Heart left ventricle (tissue), 16 donors: Measurements from ENCODE around the gene VAMP2. TPM values are rescaled to one million over a fixed set of nuclear protein-coding genes. Genes with fewer than 3 reads are reported as not detected.

ENCODE experiments used
- ATAC-seq, 4 donors: fragments of 200-7000 bp; cut with Tn5 transposase; one replicate each; pipeline ENCODE4 v1.9.1; 2020 to 2022; ENCODE audit warnings: moderate library complexity in 4 of 4, mild to moderate bottlenecking in 3 of 4, moderate number of reproducible peaks in 1 of 4
- DNase-seq, 5 donors: peaks; one replicate each; pipeline ENCODE4 v3.0.0-alpha.2; 2020
- H3K27ac ChIP-seq, 12 donors: fragments of 200-600 bp; sonication (generic) in 4 of 12; one replicate each; pipeline versions ENCODE4 v1.5.0 to v1.8.0; 2016 to 2022; ENCODE audit warnings: mild to moderate bottlenecking in 2 of 12
- H3K27me3 ChIP-seq, 9 donors: fragments of 200-600 bp; sonication (generic) in 2 of 9; one replicate each; pipeline versions ENCODE4 v1.5.1 to v1.8.0; 2016 to 2022; ENCODE audit warnings: mild to moderate bottlenecking in 3 of 9
- H3K36me3 ChIP-seq, 9 donors: fragments of 200-600 bp; sonication (generic) in 2 of 9; one replicate each; pipeline versions ENCODE4 v1.5.0 to v1.8.0; 2018 to 2022; ENCODE audit warnings: mild to moderate bottlenecking in 2 of 9
- H3K4me1 ChIP-seq, 12 donors: fragments of 200-600 bp; sonication (generic) in 4 of 12; one replicate each; pipeline versions ENCODE4 v1.5.0 to v1.8.0; 2016 to 2022; ENCODE audit warnings: mild to moderate bottlenecking in 3 of 12
- H3K4me3 ChIP-seq, 12 donors: fragments of 200-600 bp; sonication (generic) in 4 of 12; one replicate each; pipeline versions ENCODE4 v1.5.0 to v1.8.0; 2017 to 2022; ENCODE audit warnings: mild to moderate bottlenecking in 9 of 12, moderate library complexity in 4 of 12
- H3K9me3 ChIP-seq, 12 donors: fragments of 200-600 bp; sonication (generic) in 4 of 12; one replicate each; pipeline versions ENCODE4 v1.5.0 to v1.8.0; 2016 to 2022; ENCODE audit warnings: mild to moderate bottlenecking in 1 of 12
- POLR2A ChIP-seq, 2 donors: fragments of 450-650 bp; IDR thresholded peaks; one replicate each; pipeline ENCODE4 v1.6.1; 2017; ENCODE audit warnings: antibody characterized with exemption in 2 of 2, mild to moderate bottlenecking in 2 of 2, moderate library complexity in 2 of 2
- WGBS, 4 donors: extraction: QIAGEN DNeasy Blood & Tissue Kit in 2 of 4; methylation state at CpG; one replicate each; pipeline versions ENCODE4 v1.1.5 to v1.1.7; 2013 to 2018; 5-methylcytosine and 5-hydroxymethylcytosine counted together
- intact Hi-C, 10 donors: fragments of 100-400 bp; cut with DNase I; formaldehyde crosslinking; loops; one replicate each; pipeline versions ENCODE4 v1.11.1 to v1.14.2; 2022
- polyA plus RNA-seq, 2 donors: library from polyadenylated mRNA; stranded (reverse); fragments of 200-250 nt; gene quantifications; one replicate each; pipeline ENCODE4 v1.2.3, GENCODE V29; 2013
- total RNA-seq, 9 donors: library from RNA; depleted of rRNA in 2 of 9; stranded (reverse); fragments of >200 nt in 2 of 9; fragmentation: NEBNext Ultra II Directional in 3 of 9; extraction: Animal tissue kit (Norgen Biotek cat#: 25700) in 3 of 9; gene quantifications; one replicate each; pipeline versions ENCODE4 v1.1.0 to v1.2.4, GENCODE V29; 2016 to 2023
- TF ChIP-seq, protein P1 (sequence below), 12 donors: fragments of 200-600 bp; sonication (generic) in 4 of 12; IDR thresholded peaks; one replicate each; pipeline versions ENCODE4 v1.5.0 to v1.8.0; 2018 to 2022; ENCODE audit warnings: antibody characterized with exemption in 12 of 12, mild to moderate bottlenecking in 5 of 12
- donor health status: ischemic (EF 13 %, LVEDD 7.1; RV severe dilation, severe dysfunction).
- donor health status: healthy with polysubstance abuse.
- donor health status: DM: no; HTN: yes; CAD: no.
- donor health status: DM: no; HTN: no; CAD: no.
- donor health status: ischemic (EF 25% LVEDD 6.9; RV normal size, moderate dysfunction).
- donor health status: ischemic (EF 25% LVEDD 5.7; RV mildly dilated, moderate dysfunction).
- donor health status: healthy.
- donor health status: DM: yes; HTN: yes; CAD: no.
- donor health status: ischemic (EF 35%, LVEDD 5.7; RV mildly dilated, moderate dysfunction).
- donor health status: nonischemic (EF 11% LVEDD 7.7; RV severe dilation, severe dysfunction).
- donor health status: DM: yes; HTN: yes; CAD: no.
- donor health status: PGD.
- donor health status: ischemic (EF 29% LVEDD 5.4; RV normal size, mild dysfunction).
- donor health status: nonischemic (EF 23%, LVEDD 6.1; RV moderate dilation, normal function).

Gene VAMP2
- total and polyA plus RNA-seq, 11 donors, result 21.5 to 67.2 (median 50.6) TPM

DNA sequence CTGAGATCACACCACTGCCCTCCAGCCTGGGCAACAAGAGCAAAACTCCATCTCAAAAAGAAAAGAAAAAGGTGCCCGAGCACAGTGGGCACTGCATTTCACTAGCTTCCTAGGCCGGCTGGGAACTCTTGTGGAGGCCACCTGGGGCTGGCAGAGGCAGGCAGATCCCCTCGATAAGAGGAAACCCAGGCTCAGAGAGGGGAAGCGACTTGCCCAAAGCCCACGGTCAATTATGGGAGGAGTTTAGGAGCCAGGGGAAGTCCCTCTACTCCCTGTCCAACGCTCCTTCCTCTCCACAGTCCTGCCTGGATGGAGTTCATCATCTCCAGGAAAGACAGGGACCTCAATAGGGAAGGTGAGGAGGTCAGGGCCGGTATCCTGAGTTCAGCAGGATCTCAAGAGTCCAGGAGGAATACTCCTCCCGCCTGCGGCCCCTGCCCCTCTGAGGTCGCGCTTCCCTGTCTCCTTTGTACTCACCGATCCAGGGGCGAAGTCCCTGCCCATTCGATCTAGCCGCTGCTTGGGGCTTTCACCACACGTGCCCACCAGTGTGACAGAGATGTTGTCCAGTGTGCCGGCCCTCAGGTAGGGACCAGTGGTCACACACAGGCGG, 45.3 kb downstream of the VAMP2 start:
- DNase-seq, result no peak
- Histone ChIP-seq H3K27ac (no peak overlapping the region), H3K36me3 (no peaks in the 10 kb centered on the region), H3K4me3 (peak overlapping the region in 11 of 12 donors; percentile 36 to 79 (median 65)), H3K9me3 (no peaks in the 10 kb centered on the region), H3K4me1 (peaks cover 7 to 46% (median 28%) of the 10 kb centered on the region in 12 donors), H3K27me3 (peaks cover under 1 to 56% (median 23%) of the 10 kb centered on the region in 9 donors)
- no peak for ATAC-seq
- WGBS, 4 donors, result 8 to 14% (median 10%) methylated on average over 16 to 18 of the region's 18 CpGs
- intact Hi-C loops, result loop anchor here in 3 of 10 donors (5.0 kb wide), 2 partner anchors 35 to 175 kb away; no protein-coding TSS in a partner anchor
- TF ChIP-seq POLR2A (IDR thresholded peaks at IDR 0.05), result no peak
- TF ChIP-seq, protein P1, sequence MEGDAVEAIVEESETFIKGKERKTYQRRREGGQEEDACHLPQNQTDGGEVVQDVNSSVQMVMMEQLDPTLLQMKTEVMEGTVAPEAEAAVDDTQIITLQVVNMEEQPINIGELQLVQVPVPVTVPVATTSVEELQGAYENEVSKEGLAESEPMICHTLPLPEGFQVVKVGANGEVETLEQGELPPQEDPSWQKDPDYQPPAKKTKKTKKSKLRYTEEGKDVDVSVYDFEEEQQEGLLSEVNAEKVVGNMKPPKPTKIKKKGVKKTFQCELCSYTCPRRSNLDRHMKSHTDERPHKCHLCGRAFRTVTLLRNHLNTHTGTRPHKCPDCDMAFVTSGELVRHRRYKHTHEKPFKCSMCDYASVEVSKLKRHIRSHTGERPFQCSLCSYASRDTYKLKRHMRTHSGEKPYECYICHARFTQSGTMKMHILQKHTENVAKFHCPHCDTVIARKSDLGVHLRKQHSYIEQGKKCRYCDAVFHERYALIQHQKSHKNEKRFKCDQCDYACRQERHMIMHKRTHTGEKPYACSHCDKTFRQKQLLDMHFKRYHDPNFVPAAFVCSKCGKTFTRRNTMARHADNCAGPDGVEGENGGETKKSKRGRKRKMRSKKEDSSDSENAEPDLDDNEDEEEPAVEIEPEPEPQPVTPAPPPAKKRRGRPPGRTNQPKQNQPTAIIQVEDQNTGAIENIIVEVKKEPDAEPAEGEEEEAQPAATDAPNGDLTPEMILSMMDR (IDR thresholded peaks at IDR 0.05), result no peak

DNA sequence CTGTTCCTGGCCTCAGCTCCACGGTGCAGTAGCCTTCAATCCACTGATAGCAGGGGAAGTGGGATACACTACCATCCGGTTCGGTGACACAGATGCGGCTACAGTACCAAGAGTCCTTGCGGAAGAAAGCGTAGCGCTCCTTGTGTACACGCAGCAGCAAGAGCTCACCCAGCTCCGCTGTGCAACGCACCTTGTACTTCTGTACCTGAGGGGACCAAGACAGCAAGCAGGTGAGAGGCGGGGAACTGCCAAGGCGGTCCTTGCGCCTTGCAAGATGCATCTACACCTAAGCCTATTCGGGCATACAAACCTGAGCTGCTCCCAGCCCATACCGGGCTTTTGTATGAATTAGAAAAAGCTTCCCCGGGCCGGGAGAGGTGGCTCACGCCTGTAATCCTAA, 46.0 kb downstream of the VAMP2 start:
- Histone ChIP-seq H3K4me3 (no peak overlapping the region), H3K36me3 (no peaks in the 10 kb centered on the region), H3K27ac (no peak overlapping the region), H3K4me1 (peaks cover 6 to 39% (median 26%) of the 10 kb centered on the region in 12 donors), H3K9me3 (no peaks in the 10 kb centered on the region), H3K27me3 (peaks cover 3 to 51% (median 27%) of the 10 kb centered on the region in 9 donors)
- TF ChIP-seq, protein P1 (IDR thresholded peaks at IDR 0.05), result no peak
- TF ChIP-seq POLR2A (IDR thresholded peaks at IDR 0.05), result no peak
- no peak for DNase-seq
- 47 to 64% (median 60%) methylated on average over 14 to 18 of the region's 18 CpGs for WGBS, 4 donors
- no peak for ATAC-seq
- intact Hi-C loops, result loop anchor here in 3 of 10 donors (5.0 kb wide), 2 partner anchors 34 to 176 kb away; no protein-coding TSS in a partner anchor

DNA sequence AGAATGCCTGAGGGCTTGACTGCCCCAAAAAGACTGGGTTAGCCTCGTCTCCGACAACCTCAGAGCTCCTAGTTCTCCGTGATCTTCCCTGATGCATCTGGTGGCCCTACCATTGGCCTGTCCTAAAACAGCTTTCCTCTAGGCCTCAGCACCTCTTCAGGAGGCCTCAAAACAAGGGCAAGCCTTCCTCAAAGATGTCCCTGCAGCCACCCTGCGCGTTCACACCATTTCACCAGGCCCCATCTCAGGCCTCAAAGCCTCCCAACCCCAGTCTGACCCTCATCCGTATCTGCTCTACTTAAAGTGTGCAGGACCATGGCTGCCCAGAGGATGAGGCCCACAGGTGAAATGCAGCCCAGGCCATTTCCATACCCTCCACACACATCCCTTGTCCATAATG, 51.8 kb downstream of the VAMP2 start:
- H3K4me3 ChIP-seq, result no peak overlapping the region
- 90 to 100% (median 93%) methylated on average over 6 of the region's 6 CpGs for WGBS, 4 donors
- no peak for DNase-seq
- no peak for ATAC-seq
- H3K27me3 ChIP-seq, result peaks cover 15 to 65% (median 50%) of the 10 kb centered on the region in 9 donors
- TF ChIP-seq, protein P1 (IDR thresholded peaks at IDR 0.05), result no peak
- no peak for TF ChIP-seq POLR2A (IDR thresholded peaks at IDR 0.05)
- no peak overlapping the region for H3K27ac ChIP-seq
- intact Hi-C loops, result loop anchor here in 2 of 10 donors (2.0 to 5.0 kb wide), 2 partner anchors 49 to 50 kb away; no protein-coding TSS in a partner anchor
- no peaks in the 10 kb centered on the region for H3K9me3 ChIP-seq
- H3K4me1 ChIP-seq, result peaks cover 0 to 17% (median 7%) of the 10 kb centered on the region in 12 donors
- no peaks in the 10 kb centered on the region for H3K36me3 ChIP-seq

DNA sequence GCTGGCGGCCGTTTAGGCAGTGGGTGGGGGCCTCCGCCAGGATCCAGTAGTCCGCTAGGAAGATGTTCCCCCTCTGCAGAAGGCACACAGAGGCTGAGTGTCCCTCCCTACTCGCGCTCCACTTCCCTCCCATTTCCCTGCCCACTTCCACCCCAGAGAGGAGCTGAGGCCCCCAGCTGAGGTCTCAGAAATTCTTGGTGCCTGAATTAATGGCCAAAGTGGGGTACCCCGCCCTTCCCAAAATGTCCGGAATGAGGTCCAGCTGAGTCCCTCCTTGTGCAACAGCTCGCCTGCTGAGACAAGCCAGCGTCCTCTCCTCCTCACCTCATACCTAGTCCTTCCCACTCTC, 52.3 kb downstream of the VAMP2 start:
- WGBS, 4 donors, result 25 to 51% (median 31%) methylated on average over 6 to 10 of the region's 10 CpGs
- DNase-seq (no peak), ATAC-seq (no peak)
- Histone ChIP-seq H3K4me3 (peak overlapping the region in 1 of 12 donors; percentile 42), H3K27me3 (peaks cover 15 to 65% (median 45%) of the 10 kb centered on the region in 9 donors), H3K36me3 (no peaks in the 10 kb centered on the region), H3K4me1 (peaks cover 0 to 17% (median 7%) of the 10 kb centered on the region in 12 donors), H3K9me3 (no peaks in the 10 kb centered on the region), H3K27ac (no peak overlapping the region)
- intact Hi-C loops, result loop anchor here in 2 of 10 donors (2.0 to 5.0 kb wide), 2 partner anchors 48 to 50 kb away; no protein-coding TSS in a partner anchor
- no peak for TF ChIP-seq POLR2A (IDR thresholded peaks at IDR 0.05)
- TF ChIP-seq, protein P1 (IDR thresholded peaks at IDR 0.05), result no peak
